ENCODE results near the gene CGNL1.

The CGNL1 gene

DNA sequence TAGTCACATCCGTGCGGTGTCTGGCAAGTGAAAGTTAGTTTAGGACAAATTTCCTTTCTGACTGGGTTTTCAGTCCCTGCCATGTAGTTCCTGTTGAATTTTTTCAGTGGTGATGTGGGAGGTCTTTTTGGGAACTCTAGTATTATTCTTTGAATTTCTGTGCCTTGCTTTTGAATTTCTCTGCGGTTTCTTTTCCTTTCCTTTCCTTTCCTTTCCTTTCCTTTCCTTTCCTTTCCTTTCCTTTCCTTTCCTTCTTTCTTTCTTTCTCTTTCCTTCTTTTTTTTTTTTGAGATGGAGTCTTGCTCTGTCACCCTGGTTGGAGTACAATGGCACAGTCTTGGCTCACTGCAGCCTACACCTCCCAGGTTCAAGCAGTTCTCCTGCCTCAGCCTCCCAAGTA is 88.2 kb downstream of the CGNL1 start:
- DNase-seq (ENCODE audit: low read depth in 1 of 2, low spot score in 1 of 2), result no peak
- TF ChIP-seq, protein P1, sequence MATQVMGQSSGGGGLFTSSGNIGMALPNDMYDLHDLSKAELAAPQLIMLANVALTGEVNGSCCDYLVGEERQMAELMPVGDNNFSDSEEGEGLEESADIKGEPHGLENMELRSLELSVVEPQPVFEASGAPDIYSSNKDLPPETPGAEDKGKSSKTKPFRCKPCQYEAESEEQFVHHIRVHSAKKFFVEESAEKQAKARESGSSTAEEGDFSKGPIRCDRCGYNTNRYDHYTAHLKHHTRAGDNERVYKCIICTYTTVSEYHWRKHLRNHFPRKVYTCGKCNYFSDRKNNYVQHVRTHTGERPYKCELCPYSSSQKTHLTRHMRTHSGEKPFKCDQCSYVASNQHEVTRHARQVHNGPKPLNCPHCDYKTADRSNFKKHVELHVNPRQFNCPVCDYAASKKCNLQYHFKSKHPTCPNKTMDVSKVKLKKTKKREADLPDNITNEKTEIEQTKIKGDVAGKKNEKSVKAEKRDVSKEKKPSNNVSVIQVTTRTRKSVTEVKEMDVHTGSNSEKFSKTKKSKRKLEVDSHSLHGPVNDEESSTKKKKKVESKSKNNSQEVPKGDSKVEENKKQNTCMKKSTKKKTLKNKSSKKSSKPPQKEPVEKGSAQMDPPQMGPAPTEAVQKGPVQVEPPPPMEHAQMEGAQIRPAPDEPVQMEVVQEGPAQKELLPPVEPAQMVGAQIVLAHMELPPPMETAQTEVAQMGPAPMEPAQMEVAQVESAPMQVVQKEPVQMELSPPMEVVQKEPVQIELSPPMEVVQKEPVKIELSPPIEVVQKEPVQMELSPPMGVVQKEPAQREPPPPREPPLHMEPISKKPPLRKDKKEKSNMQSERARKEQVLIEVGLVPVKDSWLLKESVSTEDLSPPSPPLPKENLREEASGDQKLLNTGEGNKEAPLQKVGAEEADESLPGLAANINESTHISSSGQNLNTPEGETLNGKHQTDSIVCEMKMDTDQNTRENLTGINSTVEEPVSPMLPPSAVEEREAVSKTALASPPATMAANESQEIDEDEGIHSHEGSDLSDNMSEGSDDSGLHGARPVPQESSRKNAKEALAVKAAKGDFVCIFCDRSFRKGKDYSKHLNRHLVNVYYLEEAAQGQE (IDR thresholded peaks at IDR 0.05; ENCODE audit: insufficient replicate concordance, low read depth), result no peak
- no peak for TF ChIP-seq POLR2AphosphoS5 (IDR thresholded peaks at IDR 0.05; ENCODE audit: low read depth)
- no peak for TF ChIP-seq SPI1 (IDR thresholded peaks at IDR 0.05; ENCODE audit: borderline replicate concordance, low read depth)
- no peak for TF ChIP-seq GABPA (IDR thresholded peaks at IDR 0.05; ENCODE audit: low read depth)
- TF ChIP-seq, protein P2, sequence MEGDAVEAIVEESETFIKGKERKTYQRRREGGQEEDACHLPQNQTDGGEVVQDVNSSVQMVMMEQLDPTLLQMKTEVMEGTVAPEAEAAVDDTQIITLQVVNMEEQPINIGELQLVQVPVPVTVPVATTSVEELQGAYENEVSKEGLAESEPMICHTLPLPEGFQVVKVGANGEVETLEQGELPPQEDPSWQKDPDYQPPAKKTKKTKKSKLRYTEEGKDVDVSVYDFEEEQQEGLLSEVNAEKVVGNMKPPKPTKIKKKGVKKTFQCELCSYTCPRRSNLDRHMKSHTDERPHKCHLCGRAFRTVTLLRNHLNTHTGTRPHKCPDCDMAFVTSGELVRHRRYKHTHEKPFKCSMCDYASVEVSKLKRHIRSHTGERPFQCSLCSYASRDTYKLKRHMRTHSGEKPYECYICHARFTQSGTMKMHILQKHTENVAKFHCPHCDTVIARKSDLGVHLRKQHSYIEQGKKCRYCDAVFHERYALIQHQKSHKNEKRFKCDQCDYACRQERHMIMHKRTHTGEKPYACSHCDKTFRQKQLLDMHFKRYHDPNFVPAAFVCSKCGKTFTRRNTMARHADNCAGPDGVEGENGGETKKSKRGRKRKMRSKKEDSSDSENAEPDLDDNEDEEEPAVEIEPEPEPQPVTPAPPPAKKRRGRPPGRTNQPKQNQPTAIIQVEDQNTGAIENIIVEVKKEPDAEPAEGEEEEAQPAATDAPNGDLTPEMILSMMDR (IDR thresholded peaks at IDR 0.05; ENCODE audit: insufficient read depth, low read length), result no peak
- Histone ChIP-seq H3K27ac (replicated peaks) (no peak overlapping the region), H3K4me3 (replicated peaks; ENCODE audit: insufficient read depth, low read length) (no peak overlapping the region), H3K27me3 (ENCODE audit: insufficient read depth, poor library complexity, severe bottlenecking) (peaks cover 3% of the 10 kb centered on the region)

DNA sequence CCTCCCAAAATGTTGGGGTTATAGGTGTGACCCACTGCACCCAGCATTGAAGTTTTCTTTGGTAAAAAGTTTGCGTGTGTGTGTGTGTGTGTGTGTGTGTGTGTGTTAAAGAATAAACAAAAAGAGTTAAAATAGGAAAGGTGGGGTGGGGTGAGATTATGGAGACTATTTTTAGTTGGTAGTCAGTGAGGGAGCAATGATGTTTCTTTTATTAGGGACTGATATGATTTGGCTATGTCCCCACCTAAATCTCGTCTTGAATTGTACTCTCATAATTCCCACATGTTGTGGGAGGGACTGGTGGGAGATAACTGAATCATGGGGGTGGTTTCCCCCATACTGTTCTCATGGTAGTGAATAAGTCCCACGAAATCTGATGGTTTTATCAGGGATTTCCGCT is 92.2 kb downstream of the CGNL1 start:
- DNase-seq (ENCODE audit: low read depth in 1 of 2, low spot score in 1 of 2), result no peak
- TF ChIP-seq, protein P1 (IDR thresholded peaks at IDR 0.05; ENCODE audit: insufficient replicate concordance, low read depth), result no peak
- TF ChIP-seq GABPA (IDR thresholded peaks at IDR 0.05; ENCODE audit: low read depth), result no peak
- Histone ChIP-seq H3K4me3 (replicated peaks; ENCODE audit: insufficient read depth, low read length) (no peak overlapping the region), H3K27ac (replicated peaks) (no peak overlapping the region), H3K27me3 (ENCODE audit: insufficient read depth, poor library complexity, severe bottlenecking) (peaks cover 9% of the 10 kb centered on the region)

DNA sequence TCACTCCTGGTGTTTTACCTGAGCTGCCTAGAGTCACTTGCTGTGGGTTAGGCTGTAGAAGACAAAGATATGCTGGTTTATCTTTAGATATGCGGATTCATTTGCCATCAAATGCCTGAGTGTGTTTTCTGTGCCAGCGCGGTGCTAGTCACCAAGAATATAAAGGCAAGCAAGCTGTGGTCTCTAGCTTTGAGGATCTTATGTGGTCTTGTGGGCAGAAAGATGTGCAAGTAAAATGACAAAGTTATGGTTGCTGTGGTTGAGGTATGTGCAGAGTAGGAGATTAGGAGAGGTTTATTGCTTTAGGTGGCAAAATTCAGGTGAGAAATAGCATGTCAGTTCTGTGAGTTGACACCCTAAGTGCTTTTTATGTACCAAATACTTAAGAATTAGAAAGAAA is 94.2 kb downstream of the CGNL1 start:
- DNase-seq (ENCODE audit: low read depth in 1 of 2, low spot score in 1 of 2), result no peak
- Histone ChIP-seq H3K27me3 (ENCODE audit: insufficient read depth, poor library complexity, severe bottlenecking) (peaks cover 9% of the 10 kb centered on the region), H3K4me3 (replicated peaks; ENCODE audit: insufficient read depth, low read length) (no peak overlapping the region), H3K27ac (replicated peaks) (no peak overlapping the region)
- TF ChIP-seq, protein P2 (IDR thresholded peaks at IDR 0.05; ENCODE audit: insufficient read depth, low read length), result no peak
- TF ChIP-seq POLR2AphosphoS5 (IDR thresholded peaks at IDR 0.05; ENCODE audit: low read depth), result no peak

DNA sequence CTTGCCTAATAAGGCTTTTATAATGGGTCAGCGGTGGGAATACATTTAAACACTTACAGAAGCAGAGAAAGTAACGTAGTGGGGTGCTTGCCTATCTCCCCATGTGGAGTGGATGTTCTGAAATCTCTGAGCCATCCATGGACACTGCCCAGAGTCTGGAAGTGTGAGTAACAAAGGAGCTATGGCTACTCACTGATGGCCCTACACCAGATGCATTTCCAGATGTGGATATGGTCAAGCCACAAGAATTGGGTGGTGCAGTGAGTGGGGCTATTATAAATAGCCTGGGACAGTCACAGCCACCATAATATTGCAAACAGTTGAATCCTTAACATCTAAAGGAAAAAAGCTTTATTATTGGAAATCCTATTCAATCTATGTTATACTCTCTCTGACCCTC is 96.6 kb downstream of the CGNL1 start:
- no peak for DNase-seq (ENCODE audit: low read depth in 1 of 2, low spot score in 1 of 2)
- Histone ChIP-seq H3K27ac (replicated peaks) (no peak overlapping the region), H3K4me3 (replicated peaks; ENCODE audit: insufficient read depth, low read length) (no peak overlapping the region), H3K27me3 (ENCODE audit: insufficient read depth, poor library complexity, severe bottlenecking) (peaks cover 6% of the 10 kb centered on the region)
- TF ChIP-seq, protein P2 (IDR thresholded peaks at IDR 0.05; ENCODE audit: insufficient read depth, low read length), result no peak
- TF ChIP-seq, protein P1 (IDR thresholded peaks at IDR 0.05; ENCODE audit: insufficient replicate concordance, low read depth), result no peak
- TF ChIP-seq SPI1 (IDR thresholded peaks at IDR 0.05; ENCODE audit: borderline replicate concordance, low read depth) (no peak), POLR2AphosphoS5 (IDR thresholded peaks at IDR 0.05; ENCODE audit: low read depth) (no peak), GABPA (IDR thresholded peaks at IDR 0.05; ENCODE audit: low read depth) (no peak)

Data from HL-60 (cell line).